COLO829 (cell line): Measurements from ENCODE around the gene RNF217.
"Not testable (repeated sequence)": the region's sequence is repeated elsewhere in the genome, so short reads cannot be mapped to it uniquely, and the experiment has no call there.

Source experiments
- DNase-seq: peaks from one replicate; pipeline ENCODE4 v3.0.0; 2012; ENCODE audit warnings: low spot score

RNF217 gene

DNA sequence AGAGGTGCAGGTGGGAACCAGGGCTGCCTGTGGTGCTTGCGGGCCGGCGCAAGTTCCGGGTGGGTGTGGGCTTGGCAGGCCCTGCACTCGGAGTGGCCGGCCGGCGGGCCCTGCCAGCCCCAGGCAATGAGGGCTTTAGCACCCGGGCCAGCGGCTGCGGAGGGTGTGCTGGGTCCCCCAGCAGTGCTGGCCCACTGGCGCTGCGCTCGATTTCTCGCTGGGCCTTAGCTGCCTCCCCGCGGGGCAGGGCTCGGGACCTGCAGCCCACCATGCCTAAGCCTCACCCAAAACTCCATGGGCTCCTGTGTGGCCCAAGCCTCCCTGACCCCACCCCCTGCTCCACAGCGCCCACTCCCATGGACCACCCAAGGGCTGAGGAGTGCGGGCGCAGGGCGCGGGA lies 163.6 kb downstream of the RNF217 start:
- DNase-seq, result not testable (repeated sequence)

DNA sequence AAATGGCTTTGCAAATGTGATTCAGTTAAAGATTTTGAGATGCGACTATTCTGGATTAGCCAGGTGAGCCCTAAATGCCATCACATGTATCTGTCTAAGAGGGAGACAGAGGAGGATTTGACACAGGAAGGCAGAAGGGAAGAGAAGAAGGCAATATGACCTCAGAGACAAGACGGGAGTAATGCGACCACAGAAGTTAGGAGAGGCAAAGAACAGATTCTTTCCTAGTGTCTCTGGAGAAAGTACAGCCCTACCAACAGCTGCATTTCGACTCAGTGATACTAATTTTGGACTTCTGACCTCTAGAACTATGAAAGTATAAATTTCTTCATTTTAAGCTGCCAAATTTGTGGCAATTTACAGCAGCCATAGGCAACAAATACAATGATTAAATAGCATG lies 167.1 kb downstream of the RNF217 start:
- DNase-seq, result no peak

DNA sequence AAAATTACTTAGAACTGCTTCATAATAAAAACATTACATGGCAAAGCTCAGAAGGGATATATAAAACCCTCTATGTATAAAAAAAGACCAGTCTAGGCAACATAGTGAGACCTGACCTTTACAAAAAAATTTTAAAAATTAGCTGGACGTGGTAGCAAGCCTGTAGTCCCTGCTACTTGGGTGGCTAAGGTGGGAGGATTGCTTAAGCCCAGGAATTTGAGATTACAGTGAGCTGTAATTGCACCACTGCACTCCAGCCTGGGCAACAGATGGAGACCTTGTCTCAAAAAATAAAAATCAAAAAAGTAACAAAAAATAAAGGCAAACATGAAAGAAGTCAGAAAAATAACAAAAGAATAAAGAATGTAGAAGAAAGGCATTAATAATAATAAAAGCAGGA lies 169.8 kb downstream of the RNF217 start:
- no peak for DNase-seq

DNA sequence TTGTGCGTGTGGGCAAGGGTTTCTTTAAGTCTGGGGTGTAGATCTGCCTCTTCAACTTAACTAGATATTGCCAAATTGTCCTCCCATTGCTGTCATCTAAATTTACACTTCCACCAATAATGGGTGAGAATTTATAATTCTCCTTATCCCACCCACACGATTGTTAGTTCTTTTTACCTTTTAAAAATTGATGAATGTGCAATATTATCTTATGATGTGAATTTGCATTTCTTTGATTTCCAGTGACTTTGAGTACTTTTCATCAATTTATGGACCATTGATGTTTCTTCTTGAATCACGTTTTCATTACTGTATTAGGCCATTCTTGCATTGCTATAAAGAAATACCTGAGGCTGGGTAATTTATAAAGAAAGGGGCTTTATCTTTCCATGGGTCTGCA lies 174.1 kb downstream of the RNF217 start:
- no peak for DNase-seq

DNA sequence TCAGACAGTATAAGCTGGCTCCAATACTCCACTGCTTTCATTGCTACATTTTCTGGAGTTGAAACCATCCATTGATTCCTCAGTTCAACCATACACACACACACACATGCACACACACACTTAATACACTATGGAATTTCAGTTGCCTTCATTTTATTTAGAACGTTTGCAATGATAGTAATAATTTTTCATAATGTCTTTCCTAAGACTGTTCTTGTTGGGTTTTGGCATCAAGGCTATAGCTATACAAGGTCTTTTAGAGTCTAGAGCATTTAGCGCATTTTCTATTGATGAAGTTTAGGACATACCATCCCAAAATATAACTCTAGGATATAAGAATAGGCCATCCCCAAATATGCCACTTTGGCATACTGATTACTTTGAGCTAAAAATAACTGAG lies 175.8 kb downstream of the RNF217 start:
- no peak for DNase-seq

DNA sequence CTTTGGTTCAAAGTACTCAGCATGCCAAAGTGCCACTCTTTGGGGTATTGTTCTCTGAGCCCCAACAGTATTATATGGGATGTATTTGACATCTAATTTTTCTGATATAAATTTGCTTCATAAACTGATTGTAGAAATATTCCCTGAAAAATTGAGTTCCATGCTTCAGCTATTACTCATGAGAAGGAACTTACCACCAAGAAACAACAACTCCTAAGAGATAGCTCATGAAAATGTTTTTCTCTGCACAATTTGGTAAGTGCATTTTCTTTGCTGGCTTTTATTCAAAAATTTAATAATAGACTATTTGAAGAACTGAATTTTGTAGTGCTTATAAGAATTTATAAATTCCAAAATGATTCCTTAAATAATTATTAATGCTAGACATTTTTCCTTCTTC lies 178.6 kb downstream of the RNF217 start:
- DNase-seq, result no peak
